Activated CD4-positive, alpha-beta T cell treated with anti-CD3 and anti-CD28 coated beads, Interleukin-2, amount 50 U/mL, for 48 hours (primary cell): ENCODE results near the gene ALPG.
A peak's percentile ranks its signal among the peaks of the same experiment; 100 is the strongest.
"Not testable (repeated sequence)": the region's sequence is repeated elsewhere in the genome, so short reads cannot be mapped to it uniquely, and the experiment has no call there.

Experiments used
- DNase-seq, 2 experiments: peaks; one replicate each; pipeline ENCODE4 v3.0.0-alpha.2; 2020

Gene ALPG

GRCh38 chr2:232377841-232378734, 28.6 kb upstream of the ALPG start:
- DNase-seq = no peak

GRCh38 chr2:232378735-232379151, 27.9 kb upstream of the ALPG start, which contains the start of gene ALPP:
TSS of gene ALPP (plus strand) at chr2:232378751. CDS start at chr2:232378803, 52 bp downstream.
- DNase-seq = not testable (repeated sequence)

GRCh38 chr2:232379610-232380590, 26.7 kb upstream of the ALPG start:
- DNase-seq = not testable (repeated sequence)

- peak in 1 of 2 experiments; percentile 20 for DNase-seq
Observed at GRCh38 chr2:232381204-232382031, 25.2 kb upstream of the ALPG start.

- DNase-seq = no peak
Observed at GRCh38 chr2:232382331-232383225, 24.1 kb upstream of the ALPG start.

GRCh38 chr2:232384466-232384865, 22.2 kb upstream of the ALPG start:
- DNase-seq = no peak

- not testable (repeated sequence) for DNase-seq
Observed at GRCh38 chr2:232385058-232385457, 21.6 kb upstream of the ALPG start.

GRCh38 chr2:232385660-232386489, 20.8 kb upstream of the ALPG start:
- no peak for DNase-seq

GRCh38 chr2:232386490-232386739, 20.2 kb upstream of the ALPG start:
- DNase-seq = no peak

- DNase-seq = no peak
Observed at GRCh38 chr2:232386740-232387450, 19.7 kb upstream of the ALPG start.

- DNase-seq = no peak
Observed at GRCh38 chr2:232387451-232388171, 19.0 kb upstream of the ALPG start.

- no peak for DNase-seq
Observed at GRCh38 chr2:232388324-232388891, 18.2 kb upstream of the ALPG start.

GRCh38 chr2:232389327-232389726, 17.3 kb upstream of the ALPG start:
- no peak for DNase-seq

- no peak for DNase-seq
Observed at GRCh38 chr2:232390661-232391060, 16.0 kb upstream of the ALPG start.

GRCh38 chr2:232393556-232393955, 13.1 kb upstream of the ALPG start:
- DNase-seq = no peak

GRCh38 chr2:232394431-232394830, 12.2 kb upstream of the ALPG start:
- not testable (repeated sequence) for DNase-seq

GRCh38 chr2:232395586-232395985, 11.1 kb upstream of the ALPG start:
- DNase-seq = no peak

GRCh38 chr2:232396683-232397082, 10.0 kb upstream of the ALPG start:
- DNase-seq = no peak
